Endothelial cell of umbilical vein (primary cell): Measurements from ENCODE around the gene HLX. TPM values are rescaled to one million over a fixed set of nuclear protein-coding genes. Genes with fewer than 3 reads are reported as not detected.

Experiments used
- BruUV-seq: library from RNA; stranded (reverse); fragments of 400-500 nt; replicated peaks from 2 replicates; lab custom pipeline; 2021; lab: Mats Ljungman, UMichigan
- CTCF ChIA-PET: fragments of 300-600, 350-600 bp; sonication (Branson Sonifier 250); formaldehyde crosslinking; loops from one replicate; lab custom pipeline; 2021; ENCODE audit warnings: antibody characterized with exemption, inconsistent platforms; lab: Charles Lee
- POLR2A ChIA-PET: fragments of 300-600, 350-600 bp; sonication (Branson Sonifier 250); formaldehyde crosslinking; loops from one replicate; lab custom pipeline; 2021; ENCODE audit warnings: antibody characterized with exemption, inconsistent platforms; lab: Charles Lee
- DNase-seq: peaks from one replicate; pipeline ENCODE4 v3.0.0-alpha.2; 2011; ENCODE audit warnings: low read depth, low spot score
- FAIRE-seq: peaks from 2 replicates; lab custom pipeline; 2011; peaks lifted over from hg19 to GRCh38; lab: Jason Lieb, UNC
- H2AFZ ChIP-seq: 2 replicates; pipeline ENCODE4 v1.6.0; 2012; ENCODE audit warnings: low read depth, low read length, control low read depth, inconsistent platforms
- H3K27ac ChIP-seq: 2 replicates; pipeline ENCODE4 v1.5.1; 2011; ENCODE audit warnings: low read depth, mild to moderate bottlenecking, control low read depth, low read length, moderate library complexity; ENCODE audit not compliant: insufficient read depth
- H3K27me3 ChIP-seq, 2 experiments: 2 replicates each; pipeline versions ENCODE4 v1.6.0 to v1.6.1; 2011; ENCODE audit warnings: low read length in 2 of 2, mixed read lengths in 1 of 2; ENCODE audit not compliant: control insufficient read depth in 2 of 2, insufficient read depth in 2 of 2
- H3K36me3 ChIP-seq, 2 experiments: 2 replicates in 1 of 2; 3 replicates in 1 of 2; pipeline ENCODE4 v1.5.1; 2011; ENCODE audit warnings: low read length in 2 of 2, mild to moderate bottlenecking in 1 of 2, moderate library complexity in 1 of 2; ENCODE audit not compliant: control insufficient read depth in 2 of 2, insufficient read depth in 2 of 2; ENCODE audit errors: extremely low read depth in 1 of 2
- H3K4me1 ChIP-seq: 3 replicates; pipeline ENCODE4 v1.5.1; 2011; ENCODE audit warnings: mild to moderate bottlenecking, low read length; ENCODE audit not compliant: control insufficient read depth, insufficient read depth; ENCODE audit errors: extremely low read depth
- H3K4me2 ChIP-seq: 2 replicates; pipeline ENCODE4 v1.6.1; 2011; ENCODE audit warnings: low read length, control low read depth, mixed read lengths; ENCODE audit not compliant: insufficient read depth
- H3K4me3 ChIP-seq, 3 experiments: fragments of 200-600 bp in 1 of 3; sonication (generic), shearing (Covaris generic) in 1 of 3; replicated peaks in 1 of 3; 2 replicates each; pipeline ENCODE4 v1.5.1; 2011 to 2016; ENCODE audit warnings: control low read depth in 3 of 3, low read length in 3 of 3, mild to moderate bottlenecking in 2 of 3, inconsistent platforms in 1 of 3, low read depth in 1 of 3, moderate library complexity in 1 of 3; ENCODE audit not compliant: insufficient read depth in 1 of 3
- H3K79me2 ChIP-seq: 2 replicates; pipeline ENCODE4 v1.6.0; 2012; ENCODE audit warnings: low read length, inconsistent platforms; ENCODE audit not compliant: control insufficient read depth, insufficient read depth
- H3K9ac ChIP-seq: replicated peaks from 2 replicates; pipeline ENCODE3; 2011; ENCODE audit warnings: low read length, control low read depth; ENCODE audit not compliant: insufficient read depth; ENCODE audit errors: extremely low read depth
- H3K9me1 ChIP-seq: replicated peaks from 3 replicates; pipeline ENCODE4 v1.6.0; 2011; ENCODE audit warnings: mild to moderate bottlenecking, low read length; ENCODE audit not compliant: control insufficient read depth, insufficient read depth; ENCODE audit errors: extremely low read depth
- H3K9me3 ChIP-seq: replicated peaks from 2 replicates; pipeline ENCODE4 v1.5.1; 2012; ENCODE audit warnings: low read length, inconsistent platforms; ENCODE audit not compliant: control insufficient read depth, insufficient read depth
- H4K20me1 ChIP-seq: replicated peaks from 2 replicates; pipeline ENCODE3; 2011; ENCODE audit warnings: mild to moderate bottlenecking, low read length; ENCODE audit not compliant: control insufficient read depth, insufficient read depth; ENCODE audit errors: extremely low read depth
- EZH2 ChIP-seq: IDR thresholded peaks from 2 replicates; pipeline ENCODE4 v1.6.1; 2012; ENCODE audit warnings: borderline replicate concordance, low read depth, mild to moderate bottlenecking, moderate library complexity, low read length, inconsistent platforms; ENCODE audit not compliant: severe bottlenecking
- FOS ChIP-seq: IDR thresholded peaks from 2 replicates; pipeline ENCODE4 v1.6.1; 2011; ENCODE audit warnings: mild to moderate bottlenecking, low read length, moderate library complexity, borderline replicate concordance; ENCODE audit not compliant: insufficient read depth
- GATA2 ChIP-seq: IDR thresholded peaks from 2 replicates; pipeline ENCODE4 v1.7.0; 2011; ENCODE audit warnings: low read depth, mild to moderate bottlenecking, moderate library complexity, mixed read lengths, low read length; ENCODE audit not compliant: insufficient read length, insufficient read depth
- JUN ChIP-seq: IDR thresholded peaks from 2 replicates; pipeline ENCODE4 v1.6.1; 2011; ENCODE audit warnings: borderline replicate concordance, low read depth; ENCODE audit not compliant: insufficient read length, insufficient read depth
- MAX ChIP-seq: IDR thresholded peaks from 2 replicates; pipeline ENCODE4 v1.6.1; 2011; ENCODE audit not compliant: insufficient read depth, insufficient read length
- MYC ChIP-seq: IDR thresholded peaks from one replicate; pipeline ENCODE4 v1.6.1; 2011; ENCODE audit warnings: mild to moderate bottlenecking, low read depth, low read length
- POLR2A ChIP-seq: IDR thresholded peaks from 2 replicates; pipeline ENCODE4 v1.6.1; 2012; ENCODE audit warnings: low read depth, mild to moderate bottlenecking, control low read depth, low read length
- POLR2AphosphoS5 ChIP-seq: IDR thresholded peaks from 2 replicates; pipeline ENCODE4 v1.6.1; 2012; ENCODE audit warnings: low read depth, mild to moderate bottlenecking, control low read depth, low read length, moderate library complexity; ENCODE audit not compliant: insufficient read depth
- dilution Hi-C: fragments of 300-500 bp; cut with MboI; formaldehyde crosslinking; loops from one replicate; pipeline ENCODE4 v1.15.0; 2019; ENCODE audit warnings: low sequenced_read_pairs; ENCODE audit not compliant: extremely low pct_ligation_motif_present
- intact Hi-C: fragments of 100-400 bp; cut with micrococcal nuclease; formaldehyde crosslinking; loops from one replicate; pipeline ENCODE4 v1.10.0; 2022
- polyA plus RNA-seq, 4 experiments: library from polyadenylated mRNA; depleted of rRNA in 3 of 4; stranded (reverse) in 3 of 4; unstranded in 1 of 4; fragments of >200 nt; gene quantifications; 2 replicates each; pipeline versions ENCODE4 v1.2.1 to v1.2.3, GENCODE V29; 2011 to 2012; ENCODE audit warnings: missing spikeins in 1 of 4
- total RNA-seq: library from RNA; stranded (reverse); gene quantifications from 2 replicates; pipeline ENCODE4 v1.2.3, GENCODE V29; 2021
- TF ChIP-seq, protein P1 (sequence below), 2 donors: IDR thresholded peaks; 1 replicate in 1 of 2; 2 replicates in 1 of 2; pipeline ENCODE4 v1.5.1; 2011; ENCODE audit warnings: low read length in 2 of 2, mild to moderate bottlenecking in 2 of 2, moderate library complexity in 2 of 2, control low read depth in 1 of 2, inconsistent platforms in 1 of 2, low read depth in 1 of 2; ENCODE audit not compliant: insufficient read depth in 1 of 2; ENCODE audit errors: extremely low read depth in 1 of 2

The HLX gene
- total and polyA plus RNA-seq, 2 donors (not counting 3 experiments of a cell fraction or from before 2014, with no cell fraction given): 7.5 to 39.1 TPM

- TF ChIP-seq POLR2A (no peak), FOS (no peak), GATA2 (no peak), MAX (no peak), EZH2 (no peak), POLR2AphosphoS5 (no peak), JUN (no peak), MYC (no peak)
- TF ChIP-seq, protein P1, sequence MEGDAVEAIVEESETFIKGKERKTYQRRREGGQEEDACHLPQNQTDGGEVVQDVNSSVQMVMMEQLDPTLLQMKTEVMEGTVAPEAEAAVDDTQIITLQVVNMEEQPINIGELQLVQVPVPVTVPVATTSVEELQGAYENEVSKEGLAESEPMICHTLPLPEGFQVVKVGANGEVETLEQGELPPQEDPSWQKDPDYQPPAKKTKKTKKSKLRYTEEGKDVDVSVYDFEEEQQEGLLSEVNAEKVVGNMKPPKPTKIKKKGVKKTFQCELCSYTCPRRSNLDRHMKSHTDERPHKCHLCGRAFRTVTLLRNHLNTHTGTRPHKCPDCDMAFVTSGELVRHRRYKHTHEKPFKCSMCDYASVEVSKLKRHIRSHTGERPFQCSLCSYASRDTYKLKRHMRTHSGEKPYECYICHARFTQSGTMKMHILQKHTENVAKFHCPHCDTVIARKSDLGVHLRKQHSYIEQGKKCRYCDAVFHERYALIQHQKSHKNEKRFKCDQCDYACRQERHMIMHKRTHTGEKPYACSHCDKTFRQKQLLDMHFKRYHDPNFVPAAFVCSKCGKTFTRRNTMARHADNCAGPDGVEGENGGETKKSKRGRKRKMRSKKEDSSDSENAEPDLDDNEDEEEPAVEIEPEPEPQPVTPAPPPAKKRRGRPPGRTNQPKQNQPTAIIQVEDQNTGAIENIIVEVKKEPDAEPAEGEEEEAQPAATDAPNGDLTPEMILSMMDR (IDR thresholded peaks at IDR 0.05; ENCODE audit: extremely low read depth in 1 of 2, insufficient read depth in 1 of 2, low read depth in 1 of 2, low read length in 2 of 2): no peak
- H4K20me1 ChIP-seq: no peaks in the 10 kb centered on the region
- H3K9me1 ChIP-seq: no peaks in the 10 kb centered on the region
- H3K4me1 ChIP-seq: no peaks in the 10 kb centered on the region
- H3K4me2 ChIP-seq: no peak overlapping the region
- no peak overlapping the region for H3K9ac ChIP-seq
- no peaks in the 10 kb centered on the region for H3K9me3 ChIP-seq
- CTCF ChIA-PET: no interaction called here
- H3K4me3 ChIP-seq: no peak overlapping the region
- no peak for DNase-seq
- intact Hi-C loops (no loop called here), dilution Hi-C loops (no loop called here)
- no peak overlapping the region for H3K27ac ChIP-seq
- no peaks in the 10 kb centered on the region for H3K79me2 ChIP-seq
- POLR2A ChIA-PET: no interaction called here
- no peak for FAIRE-seq
- no peak overlapping the region for H2AFZ ChIP-seq
- peaks cover 21 to 33% of the 10 kb centered on the region in 2 experiments for H3K27me3 ChIP-seq
- no TSS peak for BruUV-seq
- no peaks in the 10 kb centered on the region for H3K36me3 ChIP-seq
These were observed 21.6 kb downstream of the HLX start for GRCh38 chr1:220900842-220901241.
